B cell (primary cell): ENCODE data around the gene LENEP. TPM values are rescaled to one million over a fixed set of nuclear protein-coding genes. Genes with fewer than 3 reads are reported as not detected.

Experiments
- ATAC-seq: fragments of 200-7000 bp; cut with Tn5 transposase; one replicate; pipeline ENCODE4 v1.10.0; 2021; ENCODE audit warnings: low read depth, mild to moderate bottlenecking, moderate number of reproducible peaks, moderate library complexity
- CTCF ChIA-PET: fragments of 350-600 bp; sonication (Branson Sonifier 250); formaldehyde crosslinking; loops from one replicate; lab custom pipeline; 2021; ENCODE audit warnings: antibody characterized with exemption, inconsistent platforms; lab: Charles Lee
- POLR2A ChIA-PET: fragments of 350-600 bp; sonication (Branson Sonifier 250); formaldehyde crosslinking; loops from one replicate; lab custom pipeline; 2021; ENCODE audit warnings: antibody characterized with exemption; lab: Charles Lee
- DNase-seq: peaks from one replicate; pipeline ENCODE4 v3.0.0; 2013
- H2AFZ ChIP-seq: 2 replicates; pipeline ENCODE4 v1.6.1; 2012; ENCODE audit warnings: mild to moderate bottlenecking, low read depth, low read length; ENCODE audit not compliant: insufficient read depth, poor library complexity, severe bottlenecking
- H3K27ac ChIP-seq, 2 donors: 1 replicate in 1 of 2; 2 replicates in 1 of 2; pipeline ENCODE4 v1.5.1; 2012 to 2013; ENCODE audit warnings: low read length in 2 of 2, mild to moderate bottlenecking in 2 of 2, moderate library complexity in 1 of 2
- H3K27me3 ChIP-seq, 4 experiments: fragments of 200-600 bp in 1 of 4; sonication (generic) in 1 of 4; replicated peaks in 1 of 4; 1 replicate in 2 of 4; 2 replicates in 2 of 4; pipeline versions ENCODE4 v1.6.1 to v1.7.0; 2013 to 2016; ENCODE audit warnings: low read length in 3 of 4, mild to moderate bottlenecking in 2 of 4, mixed read lengths in 1 of 4, moderate library complexity in 1 of 4; ENCODE audit not compliant: insufficient read depth in 4 of 4, control insufficient read depth in 3 of 4; ENCODE audit errors: control extremely low read depth in 1 of 4
- H3K36me3 ChIP-seq, 2 experiments: replicated peaks in 1 of 2; 1 replicate in 1 of 2; 2 replicates in 1 of 2; pipeline versions ENCODE4 v1.6.1 to v1.7.1; 2013; ENCODE audit warnings: low read length in 1 of 2; ENCODE audit not compliant: insufficient read depth in 2 of 2, control insufficient read depth in 1 of 2; ENCODE audit errors: control extremely low read depth in 1 of 2, extremely low read depth in 1 of 2
- H3K4me1 ChIP-seq, 2 donors: fragments of 200-600 bp in 1 of 2; sonication (generic) in 1 of 2; 1 replicate in 1 of 2; 2 replicates in 1 of 2; pipeline versions ENCODE4 v1.5.1 to v1.6.1; 2013 to 2017; ENCODE audit warnings: low read length in 2 of 2; ENCODE audit not compliant: control insufficient read depth in 2 of 2, insufficient read depth in 2 of 2
- H3K4me2 ChIP-seq: replicated peaks from 2 replicates; pipeline ENCODE3; 2012; ENCODE audit warnings: mild to moderate bottlenecking, low read depth, low read length; ENCODE audit not compliant: poor library complexity, severe bottlenecking
- H3K4me3 ChIP-seq, 5 experiments: fragments of 200-600 bp in 1 of 5; sonication (generic) in 1 of 5; 1 replicate in 3 of 5; 2 replicates in 2 of 5; pipeline versions ENCODE4 v1.5.1 to v1.7.0; 2011 to 2016; ENCODE audit warnings: low read length in 4 of 5, mild to moderate bottlenecking in 4 of 5, low read depth in 2 of 5, control low read depth in 1 of 5, moderate library complexity in 1 of 5; ENCODE audit not compliant: insufficient read depth in 1 of 5; ENCODE audit errors: control extremely low read depth in 1 of 5, extremely low read depth in 1 of 5
- H3K79me2 ChIP-seq: fragments of 200-600 bp; sonication (generic); one replicate; pipeline ENCODE4 v1.6.0; 2016; ENCODE audit warnings: low read length; ENCODE audit not compliant: control insufficient read depth, insufficient read depth
- H3K9ac ChIP-seq: fragments of 200-600 bp; sonication (generic); 2 replicates; pipeline ENCODE4 v1.6.1; 2017; ENCODE audit warnings: mild to moderate bottlenecking, low read length, moderate library complexity
- H3K9me3 ChIP-seq, 3 donors: one replicate each; pipeline versions ENCODE4 v1.6.1 to v1.7.1; 2013; ENCODE audit warnings: low read length in 2 of 3; ENCODE audit not compliant: control insufficient read depth in 2 of 3, insufficient read depth in 1 of 3; ENCODE audit errors: control extremely low read depth in 1 of 3
- H4K20me1 ChIP-seq: 2 replicates; pipeline ENCODE4 v1.6.0; 2012; ENCODE audit warnings: mild to moderate bottlenecking, low read length; ENCODE audit not compliant: insufficient read depth, control insufficient read depth, poor library complexity, severe bottlenecking
- H3K27ac Mint-ChIP-seq: one replicate; pipeline ENCODE4 v1.8.0; 2021; ENCODE audit warnings: mixed read lengths
- H3K27me3 Mint-ChIP-seq: one replicate; pipeline ENCODE4 v1.8.0; 2021; ENCODE audit warnings: mixed read lengths
- H3K4me1 Mint-ChIP-seq: one replicate; pipeline ENCODE4 v1.8.0; 2021; ENCODE audit warnings: mixed read lengths
- H3K4me3 Mint-ChIP-seq: one replicate; pipeline ENCODE4 v1.8.0; 2021; ENCODE audit warnings: mixed read lengths
- H3K9me3 Mint-ChIP-seq: one replicate; pipeline ENCODE4 v1.8.0; 2022; ENCODE audit warnings: mixed read lengths; ENCODE audit not compliant: insufficient read depth
- CTCF ChIP-seq: fragments of 200-600 bp; IDR thresholded peaks from one replicate; pipeline ENCODE4 v1.8.0; 2022; ENCODE audit warnings: antibody characterized with exemption, mild to moderate bottlenecking
- EZH2 ChIP-seq: IDR thresholded peaks from 2 replicates; pipeline ENCODE4 v1.6.1; 2012; ENCODE audit warnings: borderline replicate concordance, low read depth, mild to moderate bottlenecking, moderate library complexity, low read length; ENCODE audit not compliant: insufficient read depth, poor library complexity, severe bottlenecking
- WGBS: methylation state at CpG from one replicate; pipeline ENCODE4 v1.1.5; 2013; ENCODE audit warnings: missing lambda C conversion rate; ENCODE audit not compliant: insufficient coverage; 5-methylcytosine and 5-hydroxymethylcytosine counted together
- intact Hi-C: fragments of 100-400 bp; cut with micrococcal nuclease; formaldehyde crosslinking; loops from one replicate; pipeline ENCODE4 v1.10.0; 2022
- polyA plus RNA-seq: library from polyadenylated mRNA; depleted of rRNA; stranded (reverse); fragments of >200 nt; gene quantifications from 2 replicates; pipeline ENCODE4 v1.2.3, GENCODE V29; 2012
- total RNA-seq, 2 donors: library from RNA; stranded (reverse); fragments of 120-200 nt in 1 of 2; gene quantifications; 1 replicate in 1 of 2; 2 replicates in 1 of 2; pipeline versions ENCODE4 v1.2.3 to v1.2.4, GENCODE V29; 2013 to 2022

The LENEP gene
- total and polyA plus RNA-seq, 2 donors (not counting 1 experiment from before 2014, with no cell fraction given): 2.0 TPM; not detected in 1

DNA sequence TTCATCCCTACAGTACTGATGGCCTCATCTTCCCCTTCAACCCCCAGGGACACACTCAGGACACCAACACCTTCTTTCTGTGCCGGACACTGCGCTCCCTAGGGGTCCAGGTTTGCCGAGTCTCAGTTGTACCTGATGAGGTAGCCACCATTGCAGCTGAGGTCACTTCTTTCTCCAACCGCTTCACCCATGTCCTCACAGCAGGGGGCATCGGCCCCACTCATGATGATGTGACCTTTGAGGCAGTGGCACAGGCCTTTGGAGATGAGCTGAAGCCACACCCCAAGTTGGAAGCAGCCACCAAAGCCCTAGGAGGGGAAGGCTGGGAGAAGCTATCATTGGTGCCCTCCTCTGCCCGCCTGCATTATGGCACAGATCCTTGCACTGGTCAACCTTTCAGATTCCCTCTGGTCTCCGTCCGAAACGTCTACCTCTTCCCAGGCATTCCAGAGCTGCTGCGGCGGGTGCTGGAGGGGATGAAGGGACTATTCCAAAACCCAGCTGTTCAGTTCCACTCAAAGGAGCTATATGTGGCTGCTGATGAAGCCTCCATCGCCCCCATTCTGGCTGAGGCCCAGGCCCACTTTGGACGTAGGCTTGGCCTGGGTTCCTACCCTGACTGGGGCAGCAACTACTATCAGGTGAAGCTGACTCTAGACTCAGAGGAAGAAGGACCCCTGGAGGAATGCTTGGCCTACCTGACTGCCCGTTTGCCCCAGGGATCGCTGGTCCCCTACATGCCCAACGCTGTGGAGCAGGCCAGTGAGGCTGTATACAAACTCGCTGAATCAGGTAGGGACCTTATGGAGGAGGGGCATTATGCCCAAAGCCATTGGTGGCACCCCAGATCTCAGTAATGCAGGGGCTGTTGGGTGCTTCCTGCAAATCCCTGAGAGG lies 5.1 kb upstream of the LENEP start:
- Mint-ChIP-seq H3K27ac (no peak overlapping the region), H3K4me3 (no peak overlapping the region), H3K4me1 (peaks cover 23% of the 10 kb centered on the region), H3K9me3 (no peaks in the 10 kb centered on the region), H3K27me3 (no peaks in the 10 kb centered on the region)
- Histone ChIP-seq H3K9ac (no peak overlapping the region), H3K9me3 (no peaks in the 10 kb centered on the region), H3K36me3 (peaks cover 0 to 47% of the 10 kb centered on the region in 2 experiments), H3K4me1 (peaks cover 8 to 14% of the 10 kb centered on the region in 2 donors), H3K27me3 (no peaks in the 10 kb centered on the region), H2AFZ (no peak overlapping the region), H3K27ac (no peak overlapping the region), H3K79me2 (peaks cover 55% of the 10 kb centered on the region), H3K4me2 (no peak overlapping the region), H3K4me3 (no peak overlapping the region), H4K20me1 (peaks cover 42% of the 10 kb centered on the region)
- intact Hi-C loops: no loop called here
- ChIA-PET POLR2A (interaction anchor here (1.2 to 1.3 kb wide), 2 partner anchors 11 to 32 kb away, joined by 4 to 8 read pairs; partner anchors contain the start of gene PBXIP1), CTCF (interaction anchor here (1.2 to 9.8 kb wide), 6 partner anchors 11 to 74 kb away, joined by 3 to 72 read pairs (median 4); no protein-coding TSS in a partner anchor)
- TF ChIP-seq EZH2 (no peak), CTCF (no peak)
- DNase-seq (no peak), ATAC-seq (no peak)
- 94% methylated on average over 17 of the region's 17 CpGs for WGBS
